GM21529 (cell line): Measurements from ENCODE around the gene FOLR2.

ENCODE experiments used
- ATAC-seq: cut with Tn5 transposase; IDR thresholded peaks from one replicate; pipeline ENCODE4 v1.9.1; 2021; ENCODE audit not compliant: unreplicated experiment

FOLR2 gene

DNA sequence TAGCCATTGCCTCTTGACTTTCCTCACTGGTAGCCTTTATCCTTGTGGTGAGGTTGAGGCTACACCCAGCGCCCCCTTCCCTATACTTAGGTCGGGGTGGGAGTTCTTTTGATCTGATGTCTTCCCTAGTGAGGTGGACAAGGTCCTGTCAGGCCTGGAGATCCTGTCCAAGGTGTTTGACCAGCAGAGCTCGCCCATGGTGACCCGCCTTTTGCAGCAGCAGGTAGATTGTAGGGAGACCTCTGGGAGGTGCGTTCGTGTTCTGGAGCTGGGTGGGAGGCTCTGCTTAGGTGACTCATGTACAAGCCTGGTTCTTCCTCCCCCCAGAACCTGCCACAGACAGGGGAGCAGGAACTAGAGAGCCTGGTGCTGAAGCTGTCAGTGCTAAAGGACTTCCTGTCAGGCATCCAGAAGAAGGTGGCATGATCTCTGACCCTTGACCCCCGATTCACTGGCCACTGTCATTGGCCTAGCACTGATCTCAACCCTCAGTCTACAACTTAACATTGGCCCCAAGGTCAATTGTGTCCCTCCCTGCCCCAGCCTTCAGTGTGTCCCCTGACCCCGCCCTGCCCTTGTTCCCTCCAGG lies 12.8 kb downstream of the FOLR2 start:
- ATAC-seq, result no peak

DNA sequence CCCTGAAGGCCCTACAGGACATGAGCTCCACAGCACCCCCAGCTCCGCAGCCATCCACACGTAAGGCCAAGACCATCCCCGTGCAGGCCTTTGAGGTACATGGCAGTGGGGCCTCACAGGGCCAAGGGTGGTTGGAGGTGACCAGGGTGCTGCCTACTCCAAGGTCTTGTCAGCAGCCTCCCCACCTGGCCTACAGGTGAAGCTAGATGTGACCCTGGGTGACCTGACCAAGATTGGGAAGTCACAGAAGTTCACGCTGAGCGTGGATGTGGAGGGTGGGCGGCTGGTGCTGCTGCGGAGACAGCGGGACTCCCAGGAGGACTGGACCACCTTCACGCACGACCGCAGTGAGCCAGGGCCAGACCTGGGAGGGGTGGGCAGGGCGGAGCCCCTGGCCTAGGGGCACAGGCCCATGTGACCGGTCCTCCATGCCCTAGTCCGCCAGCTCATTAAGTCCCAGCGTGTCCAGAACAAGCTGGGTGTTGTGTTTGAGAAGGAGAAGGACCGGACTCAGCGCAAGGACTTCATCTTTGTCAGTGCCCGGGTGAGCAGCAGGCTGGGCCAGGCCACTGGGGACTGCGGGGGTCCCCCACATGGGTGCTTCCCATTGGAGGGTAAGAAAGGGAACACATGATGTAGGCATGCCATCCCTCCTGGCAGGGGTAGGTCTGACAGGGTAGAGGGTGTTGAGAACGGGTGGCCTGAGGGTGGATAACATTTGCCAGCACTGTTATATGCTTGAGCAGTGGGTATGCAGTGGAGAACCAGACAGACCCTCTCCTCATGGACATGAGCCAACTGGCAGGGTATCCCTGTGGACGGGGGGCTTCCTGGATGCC lies 13.6 kb downstream of the FOLR2 start:
- no peak for ATAC-seq

DNA sequence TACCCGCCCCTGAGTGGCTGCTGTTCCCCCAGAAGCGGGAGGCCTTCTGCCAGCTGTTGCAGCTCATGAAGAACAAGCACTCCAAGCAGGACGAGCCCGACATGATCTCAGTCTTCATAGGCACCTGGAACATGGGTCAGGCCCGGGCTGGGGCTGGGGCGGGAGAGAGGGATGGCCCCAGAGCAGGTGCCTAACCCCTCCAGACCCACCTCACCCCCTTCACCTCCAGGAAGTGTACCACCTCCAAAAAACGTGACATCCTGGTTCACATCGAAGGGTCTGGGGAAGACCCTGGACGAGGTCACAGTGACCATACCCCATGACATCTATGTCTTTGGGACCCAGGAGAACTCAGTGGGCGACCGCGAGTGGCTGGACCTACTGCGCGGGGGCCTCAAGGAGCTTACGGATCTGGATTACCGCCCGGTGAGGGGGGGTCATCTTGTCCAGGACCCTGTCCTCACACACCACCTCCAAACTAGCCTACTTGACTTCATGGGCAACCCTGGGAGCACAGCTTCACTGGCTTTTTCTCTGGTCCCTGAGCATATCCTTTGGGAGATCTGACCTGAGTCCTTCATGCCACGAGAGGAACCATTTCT lies 14.3 kb downstream of the FOLR2 start:
- no peak for ATAC-seq

DNA sequence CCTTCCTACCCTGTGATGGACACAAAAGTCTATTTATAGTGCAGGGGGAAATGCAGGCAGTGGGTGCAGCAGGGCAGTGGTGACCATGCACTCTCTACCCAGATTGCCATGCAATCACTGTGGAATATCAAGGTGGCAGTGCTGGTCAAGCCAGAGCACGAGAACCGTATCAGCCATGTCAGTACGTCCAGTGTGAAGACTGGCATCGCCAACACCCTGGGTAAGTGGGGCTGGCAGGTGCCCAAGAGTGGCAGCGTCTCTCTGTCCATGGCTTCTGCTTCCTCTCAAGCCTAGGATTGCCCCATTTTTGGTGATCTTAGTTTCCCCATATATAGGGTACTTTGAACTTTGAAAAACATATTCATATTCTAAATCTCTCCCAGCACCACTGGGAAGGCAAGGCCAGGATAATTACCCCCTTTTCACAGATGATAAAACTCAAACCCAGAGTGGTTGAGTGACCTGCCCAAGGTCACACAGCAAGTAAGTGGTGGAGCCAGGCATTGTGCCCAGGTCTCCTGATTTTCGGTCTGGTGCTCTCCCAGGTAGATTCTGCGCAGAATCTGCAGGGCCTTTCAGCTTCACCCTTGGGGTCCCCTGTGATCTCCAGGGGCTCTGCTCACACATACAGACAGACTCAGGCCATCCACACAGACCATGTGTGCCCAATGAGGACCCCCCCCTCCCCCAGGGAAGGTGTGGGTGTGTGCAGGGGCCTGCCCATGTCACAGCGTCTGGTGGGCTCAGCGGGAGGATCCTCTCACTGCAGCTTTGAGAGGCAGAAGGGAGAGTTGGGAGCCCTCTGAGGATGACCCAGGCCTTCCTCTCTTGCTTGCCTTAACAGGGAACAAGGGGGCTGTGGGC lies 15.0 kb downstream of the FOLR2 start:
- ATAC-seq, result no peak

DNA sequence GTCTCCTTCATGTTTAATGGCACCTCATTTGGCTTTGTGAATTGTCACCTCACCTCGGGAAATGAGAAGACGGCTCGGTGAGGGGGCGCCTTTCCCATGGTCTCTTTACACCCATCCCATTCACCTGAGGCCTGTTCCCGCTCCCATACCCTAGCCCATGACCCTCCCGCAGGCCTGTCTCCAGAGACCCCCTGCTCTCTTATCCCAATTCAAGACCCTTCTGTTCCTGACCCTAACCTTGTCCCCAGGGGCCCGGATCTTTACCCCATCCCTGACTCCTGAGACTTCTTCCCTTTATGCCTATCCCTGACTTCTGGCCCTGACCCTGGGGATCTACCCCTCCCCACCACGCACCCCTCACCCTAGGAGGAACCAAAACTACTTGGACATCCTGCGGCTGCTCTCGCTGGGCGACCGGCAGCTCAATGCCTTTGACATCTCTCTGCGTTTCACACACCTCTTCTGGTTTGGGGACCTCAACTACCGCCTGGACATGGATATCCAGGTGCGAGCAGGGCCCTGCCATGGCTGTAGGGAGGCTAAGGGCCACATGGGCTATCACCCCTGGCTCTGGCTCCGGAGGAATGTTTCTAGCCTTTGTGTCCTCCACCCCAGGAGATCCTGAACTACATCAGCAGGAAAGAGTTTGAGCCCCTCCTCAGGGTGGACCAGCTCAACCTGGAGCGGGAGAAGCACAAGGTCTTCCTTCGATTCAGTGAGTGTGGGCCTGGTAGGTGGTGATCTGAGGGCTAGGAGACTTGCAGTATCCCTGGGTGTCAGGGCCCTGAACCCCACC lies 15.9 kb downstream of the FOLR2 start:
- no peak for ATAC-seq

DNA sequence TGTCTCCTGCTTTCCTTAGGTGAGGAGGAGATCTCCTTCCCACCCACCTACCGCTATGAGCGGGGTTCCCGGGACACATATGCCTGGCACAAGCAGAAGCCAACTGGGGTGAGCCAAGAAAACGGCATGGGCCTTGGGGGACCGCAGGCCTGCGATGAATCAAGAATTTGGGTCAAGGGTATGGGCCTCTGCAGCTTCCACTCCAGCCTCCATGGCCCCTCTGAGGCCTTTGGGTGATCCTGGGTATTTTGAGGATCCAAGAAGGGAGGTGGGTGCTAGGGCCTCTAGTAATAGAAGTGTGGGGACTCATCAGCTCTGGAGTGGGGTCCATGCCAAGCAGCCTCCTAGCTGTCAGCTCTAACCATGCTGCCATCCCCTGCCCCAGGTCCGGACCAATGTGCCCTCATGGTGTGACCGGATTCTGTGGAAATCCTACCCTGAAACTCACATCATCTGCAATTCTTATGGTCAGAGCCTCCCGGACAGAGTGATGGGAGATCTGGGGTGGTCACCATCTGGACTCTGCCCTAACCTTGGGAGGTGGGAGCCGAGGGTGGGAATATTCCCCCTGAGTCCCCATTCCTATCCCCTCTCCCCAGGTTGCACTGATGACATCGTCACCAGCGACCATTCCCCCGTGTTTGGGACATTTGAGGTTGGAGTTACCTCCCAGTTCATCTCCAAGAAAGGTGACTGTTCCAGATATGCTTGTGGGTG lies 16.6 kb downstream of the FOLR2 start:
- ATAC-seq, result no peak

DNA sequence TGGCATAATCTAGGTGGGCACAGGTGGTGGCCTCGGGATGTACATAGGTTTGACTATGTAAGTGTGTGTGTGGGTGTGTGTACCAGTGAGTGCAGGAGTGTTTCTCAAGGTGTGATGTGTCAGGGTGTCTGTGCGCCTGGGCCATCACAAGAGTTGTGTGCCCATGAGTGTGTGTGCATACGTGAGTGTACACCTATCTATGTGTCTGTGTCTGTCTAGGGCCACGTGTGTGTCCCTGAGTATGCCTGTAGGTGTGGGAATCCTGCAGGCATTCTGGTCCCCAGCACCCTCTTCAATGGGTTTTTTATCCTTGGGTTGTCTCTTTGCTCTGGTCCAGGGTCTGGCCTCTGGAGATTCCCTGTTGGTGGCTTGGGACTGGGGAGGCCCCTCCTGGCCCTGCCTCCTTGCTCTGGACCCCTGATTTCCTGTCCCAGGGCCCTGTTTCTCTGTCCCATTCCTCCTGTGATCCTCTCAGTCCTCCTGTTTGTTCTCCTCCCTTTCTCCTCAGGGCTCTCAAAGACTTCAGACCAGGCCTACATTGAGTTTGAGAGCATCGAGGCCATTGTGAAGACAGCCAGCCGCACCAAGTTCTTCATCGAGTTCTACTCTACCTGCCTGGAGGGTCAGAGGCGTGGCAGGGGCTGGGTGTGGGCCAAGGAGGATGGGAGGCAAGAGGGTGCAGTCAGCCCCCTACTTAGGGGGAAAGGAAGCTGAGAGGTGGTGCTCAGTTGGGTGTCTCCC lies 17.3 kb downstream of the FOLR2 start:
- ATAC-seq, result no peak

DNA sequence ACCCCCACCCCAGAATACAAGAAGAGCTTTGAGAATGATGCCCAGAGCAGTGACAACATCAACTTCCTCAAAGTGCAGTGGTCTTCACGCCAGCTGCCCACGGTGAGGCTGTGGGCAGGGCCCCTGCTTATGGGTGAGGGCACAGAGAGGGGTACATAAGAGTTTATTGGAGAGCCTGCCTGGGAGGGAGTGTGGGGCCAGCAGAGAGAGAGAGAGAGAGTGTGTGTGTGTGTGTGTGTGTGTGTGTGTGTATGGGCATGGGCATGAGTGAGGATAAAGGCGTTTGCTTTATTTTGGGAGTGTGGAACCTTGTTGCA lies 17.9 kb downstream of the FOLR2 start:
- ATAC-seq, result no peak

DNA sequence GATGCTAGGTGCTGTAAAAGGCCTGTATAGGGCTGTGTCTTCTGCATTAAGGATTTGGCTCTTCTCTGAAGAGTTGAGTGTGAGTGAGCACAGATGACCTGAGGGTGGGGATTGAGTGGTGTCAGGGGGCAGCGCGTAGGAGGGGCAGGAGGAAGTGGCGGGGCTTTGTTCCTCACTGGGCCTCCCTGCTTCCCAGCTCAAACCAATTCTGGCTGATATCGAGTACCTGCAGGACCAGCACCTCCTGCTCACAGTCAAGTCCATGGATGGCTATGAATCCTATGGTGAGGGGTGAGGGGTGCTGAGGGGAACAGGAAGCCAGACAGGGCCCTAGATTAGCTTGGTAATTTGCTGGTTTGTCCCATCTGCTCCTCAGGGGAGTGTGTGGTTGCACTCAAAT lies 18.3 kb downstream of the FOLR2 start:
- no peak for ATAC-seq

DNA sequence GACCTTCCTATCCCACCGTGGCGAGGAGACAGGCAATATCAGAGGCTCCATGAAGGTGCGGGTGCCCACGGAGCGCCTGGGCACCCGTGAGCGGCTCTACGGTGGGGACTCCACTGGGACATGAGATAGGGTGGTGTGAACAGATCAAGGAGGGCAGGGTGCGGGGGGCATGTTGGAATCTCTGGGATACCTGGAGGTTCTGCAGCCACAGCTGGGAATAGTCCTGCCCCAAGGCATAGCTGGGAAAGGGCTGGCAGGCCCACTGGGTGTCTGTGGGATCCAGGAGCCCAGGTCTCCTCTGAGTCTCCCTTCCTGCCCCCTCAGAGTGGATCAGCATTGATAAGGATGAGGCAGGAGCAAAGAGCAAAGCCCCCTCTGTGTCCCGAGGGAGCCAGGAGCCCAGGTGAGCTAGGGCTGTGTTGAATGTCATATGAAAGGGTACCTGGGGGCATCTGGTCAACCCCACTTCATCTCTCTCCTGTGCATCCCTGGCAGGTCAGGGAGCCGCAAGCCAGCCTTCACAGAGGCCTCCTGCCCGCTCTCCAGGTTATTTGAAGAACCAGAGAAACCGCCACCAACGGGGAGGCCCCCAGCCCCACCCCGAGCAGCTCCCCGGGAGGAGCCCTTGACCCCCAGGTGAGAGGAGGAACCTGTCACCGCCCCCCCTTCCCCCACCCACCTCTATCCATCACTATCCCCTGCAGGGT lies 18.9 kb downstream of the FOLR2 start:
- no peak for ATAC-seq

DNA sequence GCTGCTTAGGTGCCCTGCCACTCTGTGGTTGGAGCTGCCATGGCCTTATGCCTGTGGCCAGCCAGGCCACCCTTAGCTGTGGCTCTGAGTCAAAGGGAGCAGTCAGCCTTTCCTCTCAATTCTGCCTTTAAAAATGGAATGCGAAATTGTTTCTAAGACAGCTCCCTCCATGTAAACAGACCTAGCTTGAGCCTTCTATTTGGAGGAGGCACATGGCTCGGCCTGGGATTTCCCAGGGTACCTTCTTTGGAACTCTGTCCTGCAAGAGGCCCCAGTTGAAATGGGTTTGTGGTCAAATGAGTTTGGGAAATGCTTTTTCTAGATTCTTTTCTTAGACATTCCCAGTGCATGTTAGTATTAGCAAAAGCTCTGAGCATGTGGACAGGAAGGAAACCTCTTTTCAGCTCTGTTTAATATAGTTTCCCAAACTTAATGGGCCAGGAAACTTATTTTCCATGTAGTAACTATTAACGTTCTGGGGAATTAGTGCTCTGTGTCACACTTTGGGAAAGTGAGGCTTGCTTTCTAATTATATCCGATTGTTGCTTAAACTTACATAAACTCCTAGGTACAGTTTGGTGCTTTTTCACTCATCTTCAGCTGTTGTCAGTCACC lies 19.6 kb downstream of the FOLR2 start:
- no peak for ATAC-seq

DNA sequence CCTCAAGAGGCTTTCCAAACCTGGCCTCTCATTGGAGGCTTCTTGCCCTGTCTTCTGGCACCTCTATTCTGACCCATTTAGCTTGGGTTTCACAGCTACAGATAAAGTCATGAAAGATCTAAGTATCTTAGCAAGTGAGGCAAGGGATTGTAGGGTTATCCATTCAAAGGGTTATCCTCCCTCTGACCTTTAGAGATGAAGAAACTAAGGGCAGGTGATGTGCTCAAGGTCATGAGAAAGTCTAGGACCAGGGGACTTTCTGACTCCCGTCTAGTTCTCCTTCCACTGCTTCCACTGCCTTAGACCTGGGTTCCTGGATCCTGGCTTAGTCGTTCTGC lies 20.1 kb downstream of the FOLR2 start:
- no peak for ATAC-seq

DNA sequence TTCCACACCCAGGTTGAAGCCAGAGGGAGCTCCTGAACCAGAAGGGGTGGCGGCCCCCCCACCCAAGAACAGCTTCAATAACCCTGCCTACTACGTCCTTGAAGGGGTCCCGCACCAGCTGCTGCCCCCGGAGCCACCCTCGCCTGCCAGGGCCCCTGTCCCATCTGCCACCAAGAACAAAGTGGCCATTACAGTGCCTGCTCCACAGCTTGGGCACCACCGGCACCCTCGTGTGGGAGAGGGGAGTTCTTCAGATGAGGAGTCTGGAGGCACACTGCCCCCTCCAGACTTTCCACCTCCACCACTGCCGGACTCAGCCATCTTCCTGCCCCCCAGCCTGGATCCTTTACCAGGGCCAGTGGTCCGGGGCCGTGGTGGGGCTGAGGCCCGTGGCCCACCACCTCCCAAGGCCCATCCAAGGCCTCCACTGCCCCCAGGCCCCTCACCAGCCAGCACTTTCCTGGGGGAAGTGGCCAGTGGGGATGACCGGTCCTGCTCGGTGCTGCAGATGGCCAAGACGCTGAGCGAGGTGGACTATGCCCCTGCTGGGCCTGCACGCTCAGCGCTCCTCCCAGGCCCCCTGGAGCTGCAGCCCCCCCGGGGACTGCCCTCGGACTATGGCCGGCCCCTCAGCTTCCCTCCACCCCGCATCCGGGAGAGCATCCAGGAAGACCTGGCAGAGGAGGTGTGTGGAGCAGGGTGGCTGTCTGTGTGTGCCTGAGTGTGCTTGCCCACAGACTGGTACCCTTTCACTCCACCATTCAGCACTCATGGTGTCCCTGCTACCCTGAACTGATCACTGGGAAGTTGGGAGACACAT lies 20.7 kb downstream of the FOLR2 start:
- no peak for ATAC-seq

DNA sequence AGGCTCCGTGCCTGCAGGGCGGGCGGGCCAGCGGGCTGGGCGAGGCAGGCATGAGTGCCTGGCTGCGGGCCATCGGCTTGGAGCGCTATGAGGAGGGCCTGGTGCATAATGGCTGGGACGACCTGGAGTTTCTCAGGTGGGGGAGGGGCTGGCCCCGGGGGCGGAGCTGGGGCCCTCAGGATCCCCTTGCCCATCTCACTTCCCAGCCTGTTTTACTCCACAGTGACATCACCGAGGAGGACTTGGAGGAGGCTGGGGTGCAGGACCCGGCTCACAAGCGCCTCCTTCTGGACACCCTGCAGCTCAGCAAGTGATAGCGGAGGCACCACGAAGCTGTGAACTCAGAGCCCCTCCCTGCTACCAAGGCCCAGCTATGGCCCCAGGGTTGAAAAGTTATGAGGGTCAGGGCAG lies 21.5 kb downstream of the FOLR2 start:
- ATAC-seq, result no peak

DNA sequence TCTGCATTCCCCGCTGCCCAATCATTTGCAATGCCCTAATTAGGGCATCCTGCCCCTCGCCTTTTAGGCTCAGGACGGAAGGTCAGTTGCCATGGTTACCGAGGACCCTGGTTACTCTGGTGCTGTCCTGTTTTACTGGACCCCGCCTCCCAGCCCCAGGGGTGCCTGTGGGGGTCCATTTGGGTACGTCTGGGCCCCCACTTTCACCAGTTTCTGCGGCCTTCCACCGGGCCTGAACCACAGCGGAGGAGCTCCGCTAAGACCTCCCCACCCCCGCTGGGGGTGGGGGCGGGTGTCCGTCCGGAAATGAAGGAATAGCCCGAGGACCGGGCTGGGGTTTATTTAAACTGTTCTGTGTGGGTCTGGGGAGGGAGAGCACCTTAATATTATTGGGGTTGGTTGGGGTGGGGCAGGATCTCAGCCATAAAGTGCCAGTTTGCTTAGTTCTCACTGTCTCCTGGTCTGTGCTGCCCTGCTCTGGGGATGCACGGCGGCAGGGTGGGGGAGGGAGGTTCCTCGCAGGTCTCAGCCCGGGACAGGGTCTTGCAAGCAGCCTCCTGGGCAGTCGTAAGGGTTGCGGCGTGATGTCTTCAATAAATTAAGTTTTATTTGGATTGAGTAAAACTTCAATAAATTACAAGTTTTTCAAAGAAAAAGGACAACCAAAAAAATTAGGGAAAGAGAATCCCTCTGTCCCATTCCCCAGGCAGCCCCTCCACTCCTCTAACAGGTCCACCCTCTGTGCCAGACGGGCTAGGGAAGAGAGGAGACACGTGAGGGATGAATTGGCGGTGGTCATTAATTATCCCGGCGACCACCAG lies 22.1 kb downstream of the FOLR2 start:
- no peak for ATAC-seq

DNA sequence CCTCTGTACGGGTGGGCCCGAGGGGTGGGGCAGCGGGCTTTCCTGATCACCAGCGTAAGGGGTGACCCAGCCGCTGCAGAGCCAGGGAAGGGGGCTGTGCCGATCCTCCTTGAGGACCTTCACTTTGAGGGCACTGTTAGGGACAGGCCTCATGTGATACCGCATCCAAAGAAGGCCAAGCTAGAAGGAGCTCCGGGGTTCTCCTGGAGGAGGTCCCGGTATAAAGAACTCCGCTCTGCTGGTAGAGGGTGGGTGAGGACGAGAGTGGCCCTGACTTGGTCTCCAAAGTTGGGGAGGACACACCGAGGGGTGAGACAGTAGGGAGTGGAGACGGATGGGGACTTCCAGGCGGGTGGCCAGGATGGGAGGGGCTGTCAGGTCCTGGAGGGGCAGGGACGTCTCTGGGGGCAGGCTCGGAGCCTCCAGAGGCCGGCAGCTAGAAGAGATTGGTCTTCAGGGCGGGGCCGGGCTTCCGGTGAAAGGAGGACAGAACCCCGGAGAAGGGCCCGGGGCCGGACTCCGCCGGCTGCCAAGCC lies 22.8 kb downstream of the FOLR2 start:
- ATAC-seq, result no peak
